Measurements from ENCODE around the gene AKAP6.

AKAP6 gene

GRCh38 chr14:32393119-32393518 is 64.0 kb downstream of the AKAP6 start:
- H3K27me3 ChIP-seq (ENCODE audit: control insufficient read depth, insufficient read depth, low read length), result no peaks in the 10 kb centered on the region
- peaks cover 5% of the 10 kb centered on the region for H3K4me1 ChIP-seq
- no peaks in the 10 kb centered on the region for H3K79me2 ChIP-seq
- no peak overlapping the region for H3K27ac ChIP-seq
- H3K4me2 ChIP-seq (ENCODE audit: low read length), result no peak overlapping the region
- no peak overlapping the region for H2AFZ ChIP-seq
- H3K9ac ChIP-seq, result no peak overlapping the region
- no peak overlapping the region for H3K4me3 ChIP-seq (ENCODE audit: low read depth, low read length)
- no peak for TF ChIP-seq CTCF (IDR thresholded peaks at IDR 0.05)
- no peaks in the 10 kb centered on the region for H3K9me3 ChIP-seq (ENCODE audit: control insufficient read depth, low read length)
- no peaks in the 10 kb centered on the region for H3K36me3 ChIP-seq (ENCODE audit: control insufficient read depth, insufficient read depth, low read length)

GRCh38 chr14:32394038-32394437 is 64.9 kb downstream of the AKAP6 start:
- no peak overlapping the region for H3K27ac ChIP-seq

GRCh38 chr14:32396885-32397284 is 67.8 kb downstream of the AKAP6 start:
- H3K79me2 ChIP-seq, result no peaks in the 10 kb centered on the region
- H3K9me3 ChIP-seq (ENCODE audit: control insufficient read depth, low read length), result no peaks in the 10 kb centered on the region
- H3K27ac ChIP-seq, result no peak overlapping the region
- no peak overlapping the region for H2AFZ ChIP-seq
- H3K4me2 ChIP-seq (ENCODE audit: low read length), result no peak overlapping the region
- no peak overlapping the region for H3K9ac ChIP-seq
- no peaks in the 10 kb centered on the region for H3K27me3 ChIP-seq (ENCODE audit: control insufficient read depth, insufficient read depth, low read length)
- H3K36me3 ChIP-seq (ENCODE audit: control insufficient read depth, insufficient read depth, low read length), result no peaks in the 10 kb centered on the region
- no peak for TF ChIP-seq CTCF (IDR thresholded peaks at IDR 0.05)
- H3K4me1 ChIP-seq, result peaks cover 4% of the 10 kb centered on the region
- no peak overlapping the region for H3K4me3 ChIP-seq (ENCODE audit: low read depth, low read length)

More at GRCh38 chr14:32394038-32394437, 64.9 kb downstream of the AKAP6 start:
- TF ChIP-seq CTCF (IDR thresholded peaks at IDR 0.05), result no peak
- no peaks in the 10 kb centered on the region for H3K79me2 ChIP-seq
- H3K36me3 ChIP-seq (ENCODE audit: control insufficient read depth, insufficient read depth, low read length), result no peaks in the 10 kb centered on the region
- H3K4me1 ChIP-seq, result peaks cover 6% of the 10 kb centered on the region
- H3K27me3 ChIP-seq (ENCODE audit: control insufficient read depth, insufficient read depth, low read length), result no peaks in the 10 kb centered on the region
- no peak overlapping the region for H2AFZ ChIP-seq
- no peak overlapping the region for H3K4me2 ChIP-seq (ENCODE audit: low read length)
- H3K4me3 ChIP-seq (ENCODE audit: low read depth, low read length), result no peak overlapping the region
- no peak overlapping the region for H3K9ac ChIP-seq
- H3K9me3 ChIP-seq (ENCODE audit: control insufficient read depth, low read length), result no peaks in the 10 kb centered on the region

GRCh38 chr14:32397861-32398640 is 69.0 kb downstream of the AKAP6 start:
- H3K27me3 ChIP-seq (ENCODE audit: control insufficient read depth, insufficient read depth, low read length), result no peaks in the 10 kb centered on the region
- peaks cover 4% of the 10 kb centered on the region for H3K4me1 ChIP-seq
- H3K27ac ChIP-seq, result no peak overlapping the region
- no peak overlapping the region for H3K4me2 ChIP-seq (ENCODE audit: low read length)
- no peaks in the 10 kb centered on the region for H3K79me2 ChIP-seq
- H3K9ac ChIP-seq, result no peak overlapping the region
- H3K36me3 ChIP-seq (ENCODE audit: control insufficient read depth, insufficient read depth, low read length), result no peaks in the 10 kb centered on the region
- no peaks in the 10 kb centered on the region for H3K9me3 ChIP-seq (ENCODE audit: control insufficient read depth, low read length)
- H3K4me3 ChIP-seq (ENCODE audit: low read depth, low read length), result no peak overlapping the region
- no peak for TF ChIP-seq CTCF (IDR thresholded peaks at IDR 0.05)
- H2AFZ ChIP-seq, result no peak overlapping the region

GRCh38 chr14:32399920-32400319 is 70.8 kb downstream of the AKAP6 start:
- Histone ChIP-seq H3K79me2 (no peaks in the 10 kb centered on the region), H3K9ac (no peak overlapping the region), H3K4me1 (peaks cover 4% of the 10 kb centered on the region), H2AFZ (no peak overlapping the region), H3K27ac (no peak overlapping the region), H3K9me3 (ENCODE audit: control insufficient read depth, low read length) (no peaks in the 10 kb centered on the region), H3K27me3 (ENCODE audit: control insufficient read depth, insufficient read depth, low read length) (no peaks in the 10 kb centered on the region), H3K36me3 (ENCODE audit: control insufficient read depth, insufficient read depth, low read length) (no peaks in the 10 kb centered on the region), H3K4me2 (ENCODE audit: low read length) (no peak overlapping the region), H3K4me3 (ENCODE audit: low read depth, low read length) (no peak overlapping the region)
- no peak for TF ChIP-seq CTCF (IDR thresholded peaks at IDR 0.05)

Measured in parathyroid adenoma (tissue), 2 donors.